NCI-H2029 (cell line): Measurements from ENCODE around the gene RB1.
"Not testable (repeated sequence)": the region's sequence is repeated elsewhere in the genome, so short reads cannot be mapped to it uniquely, and the experiment has no call there.

Experiments
- DNase-seq: peaks from one replicate; lab custom pipeline; 2025; lab: John Stamatoyannopoulos, UW

The RB1 gene

DNA sequence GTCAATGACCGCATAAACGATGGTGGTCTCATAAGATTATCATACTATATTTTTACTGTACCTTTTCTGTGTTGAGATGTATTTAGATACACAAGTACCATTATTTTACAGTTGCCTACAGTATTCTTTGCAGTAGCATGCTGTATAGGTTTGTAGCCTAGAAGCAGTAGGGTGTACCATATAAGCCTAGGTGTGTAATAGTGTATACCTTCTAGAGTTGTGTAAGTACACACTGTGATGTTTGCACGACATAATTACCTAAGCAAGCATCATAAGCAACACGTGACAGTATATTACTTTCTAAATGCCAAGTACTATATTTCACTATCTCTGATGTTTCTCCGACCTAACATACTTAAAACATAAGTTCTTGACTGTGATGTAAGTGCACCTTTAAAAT is 106.6 kb downstream of the RB1 start:
- DNase-seq = no peak

- DNase-seq = no peak
These were observed 107.7 kb downstream of the RB1 start for GRCh38 chr13:48411147-48411794.

- DNase-seq = no peak
These were observed 108.4 kb downstream of the RB1 start for GRCh38 chr13:48411841-48412531.

GRCh38 chr13:48412881-48413351 is 109.4 kb downstream of the RB1 start, which contains the start of gene LPAR6:
Gene LPAR6 (minus strand): TSS chr13:48413113. CDS start chr13:48412423, 690 bp downstream.
- no peak for DNase-seq

DNA sequence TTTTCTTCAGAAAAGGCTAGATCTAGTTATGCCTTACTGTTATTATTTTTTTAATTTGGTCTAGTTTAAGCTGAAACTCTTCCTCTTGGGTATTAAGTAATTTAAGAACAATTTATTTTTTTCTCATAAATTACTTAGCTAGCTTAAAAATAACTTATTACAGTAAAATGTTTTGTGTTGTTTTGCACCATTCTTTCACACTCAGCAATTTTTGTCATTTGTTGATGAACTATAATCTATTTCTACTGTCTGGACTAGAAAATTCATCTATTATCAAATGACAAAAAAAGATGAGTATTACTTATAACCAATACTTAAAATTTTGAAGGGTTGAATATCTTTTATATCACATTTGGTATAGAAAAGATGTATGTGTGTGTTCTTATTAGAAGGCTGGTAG is 111.0 kb downstream of the RB1 start:
- DNase-seq = no peak

GRCh38 chr13:48415516-48415915 is 112.0 kb downstream of the RB1 start:
- DNase-seq = no peak

DNA sequence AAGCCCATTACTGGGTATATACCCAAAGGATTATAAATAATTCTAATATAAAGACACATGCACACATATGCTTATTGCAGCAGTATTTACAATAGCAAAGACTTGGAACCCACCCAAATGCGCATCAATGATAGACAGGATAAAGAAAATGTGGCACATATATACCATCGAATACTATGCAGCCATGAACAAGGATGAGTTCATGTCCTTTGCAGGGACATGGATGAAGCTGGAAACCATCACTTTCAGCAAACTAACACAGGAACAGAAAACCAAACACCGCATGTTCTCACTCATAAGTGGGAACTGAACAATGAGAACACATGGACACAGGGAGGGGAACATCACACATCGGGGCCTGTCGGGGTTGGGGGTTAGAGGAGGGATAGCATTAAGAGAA is 118.5 kb downstream of the RB1 start:
- not testable (repeated sequence) for DNase-seq

DNA sequence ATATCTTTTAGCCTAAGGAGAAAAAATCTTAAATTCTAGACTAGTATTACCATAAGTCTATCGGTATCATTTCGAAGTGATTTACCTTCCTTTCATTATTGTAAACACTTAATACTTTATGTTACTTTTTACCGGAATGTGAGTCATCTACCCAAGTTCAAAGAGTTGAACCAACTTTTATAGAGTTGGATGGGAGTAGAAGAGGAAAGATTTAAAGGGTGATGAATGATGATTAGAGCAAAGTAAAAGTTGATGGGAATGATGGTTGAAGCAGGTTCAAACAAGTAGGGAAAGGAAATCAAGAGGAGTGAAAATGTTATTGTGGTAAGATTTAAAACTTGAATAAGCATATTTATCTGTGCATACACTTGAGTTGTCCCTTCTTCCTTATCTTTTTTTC is 120.7 kb downstream of the RB1 start:
- DNase-seq = no peak

DNA sequence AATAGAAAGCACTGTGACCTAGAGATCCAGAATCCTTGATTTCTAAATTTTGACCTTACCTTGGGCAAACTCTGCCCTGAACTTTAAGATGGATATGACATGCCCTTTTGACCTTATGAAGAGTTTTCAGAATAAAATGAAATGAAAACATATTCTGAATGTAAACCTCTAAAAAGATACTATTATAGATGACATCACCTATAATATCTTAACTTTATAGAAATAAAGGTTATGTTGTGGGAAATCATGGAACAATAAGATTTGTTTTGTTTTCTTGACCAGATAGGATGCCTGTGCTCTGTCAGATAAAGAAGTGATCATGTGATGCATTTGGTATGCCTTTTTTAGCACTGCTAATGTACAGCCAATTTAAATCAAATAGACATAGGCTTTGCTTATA is 122.5 kb downstream of the RB1 start:
- DNase-seq = no peak

GRCh38 chr13:48426755-48427298 is 123.3 kb downstream of the RB1 start:
- not testable (repeated sequence) for DNase-seq

GRCh38 chr13:48429036-48429435 is 125.5 kb downstream of the RB1 start:
- DNase-seq = no peak

DNA sequence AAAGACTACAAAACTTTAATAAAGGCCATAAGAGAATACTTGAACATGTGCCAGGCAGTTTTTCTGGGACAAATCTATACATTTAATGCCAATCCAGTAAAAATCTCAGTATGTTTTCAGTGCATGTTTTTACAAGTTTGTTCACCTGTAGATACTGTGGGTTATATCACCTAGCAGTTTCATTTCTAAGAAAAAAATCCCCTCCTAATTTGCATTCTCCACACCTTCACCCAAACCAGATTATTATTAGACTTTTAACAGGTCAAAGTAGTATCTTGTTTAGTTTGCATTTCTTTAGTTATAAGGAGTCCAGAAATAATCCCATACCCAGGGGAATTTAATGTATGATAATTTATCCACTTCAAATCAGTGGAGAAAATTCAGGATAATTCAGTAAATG is 126.3 kb downstream of the RB1 start:
- no peak for DNase-seq

GRCh38 chr13:48431431-48431830 is 127.9 kb downstream of the RB1 start:
- DNase-seq = no peak

DNA sequence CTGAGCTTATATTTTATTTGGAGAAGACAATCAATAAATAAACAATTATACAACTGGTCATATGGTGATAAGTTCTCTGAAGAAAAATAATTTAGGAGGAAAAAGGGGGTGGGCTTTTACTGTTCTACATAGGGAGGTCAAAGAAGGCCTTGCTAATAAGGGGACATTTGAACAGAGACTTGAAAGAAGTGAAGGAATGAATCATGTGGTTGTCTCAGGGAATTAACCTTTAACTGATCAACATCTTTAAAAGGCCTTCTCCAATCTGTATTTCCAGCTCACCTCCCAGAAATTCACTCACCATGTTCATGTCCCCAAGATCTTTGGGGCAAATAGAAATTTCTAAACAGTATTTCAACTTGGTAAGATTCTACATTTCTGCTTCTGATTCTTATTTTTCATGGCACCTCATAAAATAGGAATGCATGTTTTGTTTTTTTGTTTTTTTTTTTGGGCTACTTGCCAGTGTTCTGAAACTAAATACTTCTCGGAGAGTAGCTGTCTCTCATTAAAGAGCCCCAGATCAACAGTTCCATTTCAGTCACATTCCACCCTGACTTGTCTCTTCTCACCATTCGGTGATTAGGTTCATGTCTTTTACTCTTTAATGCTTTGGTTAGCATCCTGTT is 128.6 kb downstream of the RB1 start:
- no peak for DNase-seq

DNA sequence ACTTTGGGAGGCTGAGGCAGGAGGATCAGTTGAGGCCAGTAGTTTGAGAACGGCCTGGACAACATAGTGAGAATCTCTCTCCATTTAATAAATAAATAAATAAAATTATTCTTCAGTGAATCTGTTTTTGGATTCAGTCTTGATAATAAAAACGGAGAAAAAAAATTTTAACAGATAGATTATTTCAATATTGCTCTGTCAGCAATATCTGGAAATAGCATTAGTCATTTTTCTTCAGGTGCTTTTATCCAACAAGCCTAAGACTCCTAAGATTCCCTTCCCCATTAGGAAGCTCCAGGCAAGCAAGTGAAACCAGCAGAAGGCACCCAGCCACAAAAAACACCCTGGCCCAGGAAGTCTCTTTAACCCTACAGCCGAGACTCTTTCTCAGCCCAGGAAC is 130.6 kb downstream of the RB1 start:
- no peak for DNase-seq

GRCh38 chr13:48436661-48437288 is 133.2 kb downstream of the RB1 start:
- DNase-seq = no peak

DNA sequence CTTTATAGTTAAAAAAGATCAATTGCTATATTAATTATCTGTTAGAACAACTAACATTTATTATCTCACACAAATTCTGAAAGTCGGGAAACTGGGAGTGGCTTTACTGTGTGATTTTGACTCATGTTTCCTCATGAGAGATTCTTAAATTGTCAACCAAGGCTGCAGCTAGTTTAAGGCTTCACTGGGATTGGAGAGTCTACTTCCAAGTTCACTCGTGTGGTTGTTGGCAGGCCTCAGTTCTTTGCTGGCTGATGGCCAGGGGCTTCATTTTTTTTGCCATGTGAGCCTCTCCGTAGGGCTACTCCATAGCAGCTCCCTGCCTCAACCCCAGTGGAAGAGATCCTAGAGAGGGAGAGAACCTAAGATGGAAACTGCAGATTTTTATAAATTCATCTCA is 133.8 kb downstream of the RB1 start:
- no peak for DNase-seq

DNA sequence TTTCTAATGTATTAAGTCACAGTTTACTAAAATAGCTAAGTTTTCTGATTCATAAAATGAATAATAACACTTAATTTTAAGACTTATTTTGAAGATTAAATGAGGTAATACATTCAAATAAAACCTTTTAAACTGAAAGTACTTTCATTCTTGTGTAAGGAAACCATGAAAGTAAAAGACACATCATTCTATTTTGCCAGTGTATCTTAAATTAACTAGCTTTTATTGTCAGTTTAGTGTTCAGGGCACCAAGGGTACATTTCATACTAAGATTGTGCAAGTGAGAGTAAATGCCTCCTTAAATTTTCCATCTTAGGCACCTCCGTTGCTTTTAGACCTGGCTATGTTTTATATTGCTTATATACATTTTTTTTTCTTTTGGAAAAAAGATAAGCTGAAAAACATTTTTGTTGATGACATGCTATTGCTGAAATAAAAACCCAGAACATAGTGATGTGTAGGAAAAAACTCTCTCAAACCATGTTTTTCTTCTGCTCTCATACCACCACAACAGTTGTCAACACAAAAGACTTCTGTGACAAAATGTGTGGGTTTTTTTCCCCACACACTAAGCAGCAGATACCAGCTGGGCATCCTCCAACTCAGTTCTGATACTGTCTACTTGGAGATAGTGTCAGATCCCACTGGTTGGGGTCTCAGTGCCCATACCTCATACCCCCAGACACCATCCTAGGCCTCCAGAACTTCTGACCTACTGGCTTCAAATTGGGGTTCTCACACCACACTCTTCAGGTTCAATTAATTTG is 140.1 kb downstream of the RB1 start:
- DNase-seq = no peak

GRCh38 chr13:48446464-48446863 is 142.9 kb downstream of the RB1 start:
- DNase-seq = no peak

DNA sequence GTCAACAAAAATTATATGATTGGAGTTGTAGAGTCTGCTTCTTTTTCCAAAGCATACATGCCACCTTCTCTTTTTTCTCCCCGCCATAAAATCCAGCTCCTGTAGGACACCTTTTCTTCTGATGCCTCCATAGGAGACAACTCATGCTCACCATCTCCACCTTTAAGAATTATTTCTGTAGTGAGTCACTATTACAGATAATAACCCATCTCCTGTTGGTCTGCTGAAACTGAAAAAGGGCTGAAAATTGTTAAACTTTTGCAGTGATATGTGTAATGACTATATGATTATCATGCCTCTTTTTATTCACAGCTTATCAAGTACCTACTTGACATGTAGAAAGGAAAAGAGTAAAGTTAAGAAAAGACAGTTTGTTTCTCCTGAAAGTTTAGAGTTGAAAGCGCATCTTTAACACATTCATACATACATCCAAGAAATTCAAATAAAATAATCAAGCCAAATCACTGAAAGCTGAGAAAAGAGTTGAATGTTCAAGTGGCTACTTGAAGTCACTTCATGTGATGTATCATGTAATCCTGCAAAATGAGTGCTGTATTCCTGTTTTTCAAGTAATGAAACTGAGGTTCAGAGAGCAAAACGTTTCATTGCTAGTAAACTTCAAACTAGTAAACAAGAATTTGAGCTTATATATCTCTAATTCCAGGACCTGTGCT is 144.9 kb downstream of the RB1 start:
- no peak for DNase-seq

- no peak for DNase-seq
These were observed 145.5 kb downstream of the RB1 start for GRCh38 chr13:48448959-48449614.
